Measurements from ENCODE around the gene CNOT10.

DNA sequence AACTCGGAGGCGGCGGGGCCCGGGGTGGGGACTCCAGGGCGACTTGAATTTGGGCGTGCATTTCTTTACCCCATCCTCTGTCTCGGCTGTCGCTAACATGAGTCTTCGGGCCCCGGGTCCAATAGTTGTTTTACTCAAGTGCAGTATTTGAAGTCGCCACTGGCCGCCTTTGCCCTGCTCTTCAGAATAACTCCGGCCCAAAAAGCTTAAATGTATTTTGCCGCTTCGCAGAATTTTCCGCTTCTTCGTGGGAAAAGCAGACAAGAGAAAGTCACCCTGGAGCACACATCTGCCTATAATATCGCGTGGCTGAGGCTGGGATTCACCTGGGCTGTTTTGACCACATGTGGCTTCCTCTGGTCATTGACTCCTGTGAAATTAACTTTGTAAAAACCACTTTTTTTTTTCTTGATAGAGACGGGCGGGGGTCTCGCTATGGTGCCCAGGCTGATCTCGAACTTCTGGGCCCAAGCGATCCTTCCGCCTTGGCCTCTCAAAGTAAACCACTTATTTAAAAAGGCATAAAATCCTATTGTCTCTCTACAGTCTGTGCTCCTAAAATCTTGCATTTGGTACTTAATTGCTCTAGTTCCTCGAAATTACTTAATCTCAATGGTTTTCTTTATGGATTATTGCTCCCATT lies 676 bp downstream of the CNOT10 start:
- no peak for TF ChIP-seq YY1 (IDR thresholded peaks at IDR 0.05; ENCODE audit: low read depth)
- no peak for TF ChIP-seq CEBPB (IDR thresholded peaks at IDR 0.05)
